PC-9 (cell line): Measurements from ENCODE around the gene OLFML1. TPM values are rescaled to one million over a fixed set of nuclear protein-coding genes. Genes with fewer than 3 reads are reported as not detected.

Experiments used
- BruUV-seq: library from RNA; stranded (reverse); fragments of 400-500 nt; replicated peaks from 2 replicates; lab custom pipeline; 2021; lab: Mats Ljungman, UMichigan
- CTCF ChIA-PET: fragments of 300-600 bp; sonication (Branson Sonifier 250); formaldehyde crosslinking; loops from one replicate; lab custom pipeline; 2022; ENCODE audit warnings: antibody characterized with exemption; lab: Charles Lee
- POLR2A ChIA-PET: fragments of 300-600 bp; sonication (Branson Sonifier 250); formaldehyde crosslinking; loops from one replicate; lab custom pipeline; 2022; ENCODE audit warnings: antibody characterized with exemption; ENCODE audit not compliant: unreplicated experiment; lab: Charles Lee
- DNase-seq, 2 experiments: peaks; one replicate each; pipeline versions ENCODE4 v3.0.0 to v3.0.0-alpha.2; 2015 to 2022; ENCODE audit warnings: mixed read lengths in 1 of 2
- H2AFZ ChIP-seq: fragments of 200-600 bp; sonication (generic); 2 replicates; pipeline ENCODE4 v1.8.1; 2017; ENCODE audit warnings: antibody characterized with exemption
- H3F3A ChIP-seq: fragments of 200-600 bp; sonication (generic); 2 replicates; pipeline ENCODE4 v1.8.1; 2017; ENCODE audit warnings: antibody characterized with exemption, mild to moderate bottlenecking, low read depth; ENCODE audit not compliant: insufficient read depth
- H3K27ac ChIP-seq: fragments of 200-600 bp; sonication (generic); 2 replicates; pipeline ENCODE4 v1.6.1; 2016; ENCODE audit warnings: mixed run types
- H3K27me3 ChIP-seq: fragments of 200-600 bp; sonication (generic); 2 replicates; pipeline ENCODE4 v1.6.1; 2016; ENCODE audit warnings: low read depth, mixed run types; ENCODE audit not compliant: insufficient read depth
- H3K36me3 ChIP-seq: fragments of 200-600 bp; sonication (generic); 2 replicates; pipeline ENCODE4 v1.6.1; 2016; ENCODE audit warnings: low read depth, mixed run types
- H3K4me1 ChIP-seq: fragments of 200-600 bp; sonication (generic); replicated peaks from 2 replicates; pipeline ENCODE4 v1.6.1; 2016; ENCODE audit warnings: mixed run types; ENCODE audit not compliant: insufficient read depth
- H3K4me2 ChIP-seq: fragments of 200-600 bp; sonication (generic); 2 replicates; pipeline ENCODE4 v1.6.1; 2017; ENCODE audit warnings: mixed run types
- H3K4me3 ChIP-seq: fragments of 200-600 bp; sonication (generic); 2 replicates; pipeline ENCODE4 v1.6.1; 2016; ENCODE audit warnings: mixed run types
- H3K79me2 ChIP-seq: fragments of 200-600 bp; sonication (generic); 2 replicates; pipeline ENCODE4 v1.6.1; 2017; ENCODE audit warnings: low read depth, mixed run types
- H3K9me2 ChIP-seq: fragments of 200-600 bp; sonication (generic); 2 replicates; pipeline ENCODE4 v1.8.1; 2017; ENCODE audit warnings: mild to moderate bottlenecking; ENCODE audit not compliant: insufficient read depth
- H3K9me3 ChIP-seq: fragments of 200-600 bp; sonication (generic); 2 replicates; pipeline ENCODE4 v1.8.1; 2016; ENCODE audit warnings: low read depth; ENCODE audit not compliant: insufficient read depth
- H4K20me1 ChIP-seq: fragments of 200-600 bp; sonication (generic); 2 replicates; pipeline ENCODE4 v1.8.1; 2017; ENCODE audit not compliant: insufficient read depth
- EZH2 ChIP-seq: fragments of 200-600 bp; sonication (generic); IDR thresholded peaks from 2 replicates; pipeline ENCODE4 v1.8.0; 2017; ENCODE audit warnings: antibody characterized with exemption, low read depth
- intact Hi-C: fragments of 100-400 bp; cut with micrococcal nuclease; formaldehyde crosslinking; loops from one replicate; pipeline ENCODE4 v1.10.0; 2022; ENCODE audit not compliant: unreplicated experiment
- total RNA-seq: library from RNA; stranded (reverse); gene quantifications from 2 replicates; pipeline ENCODE4 v1.2.3, GENCODE V29; 2021
- TF ChIP-seq, protein P1 (sequence below): fragments of 200-600 bp; sonication (generic); conservative IDR thresholded peaks from 2 replicates; pipeline ENCODE4 v1.6.1; 2017; ENCODE audit warnings: mixed run types, antibody characterized with exemption, mild to moderate bottlenecking, moderate library complexity

The OLFML1 gene
- total RNA-seq, 1 experiment from 2014 or later: not detected

DNA sequence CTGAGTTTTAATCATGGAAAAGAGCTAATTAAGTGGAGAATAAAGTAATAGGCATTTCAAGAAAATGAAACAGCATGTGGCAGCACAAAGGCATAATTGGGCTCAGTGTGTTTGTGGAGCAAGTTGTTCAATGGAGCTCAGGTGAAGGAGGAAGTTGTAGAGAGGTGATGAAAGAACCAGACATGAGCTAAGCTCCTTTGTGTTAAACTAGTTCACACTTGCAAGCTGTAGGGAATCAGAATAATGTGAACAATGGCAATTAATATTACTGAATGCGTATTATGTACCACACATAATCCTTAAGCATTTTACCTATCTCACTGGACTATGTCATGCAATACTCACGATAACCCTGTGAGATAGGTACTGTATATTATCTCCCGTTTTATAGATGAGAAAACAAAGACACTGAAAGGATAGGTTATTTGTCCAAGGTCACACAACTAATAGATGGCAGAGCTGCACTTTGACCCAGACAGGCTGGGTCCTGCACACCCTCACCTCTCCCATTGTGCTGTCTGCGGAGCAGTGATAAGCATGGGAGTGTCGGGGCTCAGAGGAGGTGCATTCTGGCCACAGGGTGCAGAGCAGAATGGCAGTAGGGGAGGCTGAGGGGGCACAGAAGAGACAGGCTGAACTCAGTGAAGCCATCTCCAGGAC, 8.9 kb downstream of the OLFML1 start:
- Histone ChIP-seq H3F3A (no peaks in the 10 kb centered on the region), H3K9me3 (no peaks in the 10 kb centered on the region), H3K4me1 (no peaks in the 10 kb centered on the region), H3K9me2 (no peaks in the 10 kb centered on the region), H3K79me2 (no peaks in the 10 kb centered on the region), H3K4me2 (no peak overlapping the region), H2AFZ (no peak overlapping the region), H3K36me3 (no peaks in the 10 kb centered on the region), H3K4me3 (no peak overlapping the region), H3K27me3 (no peaks in the 10 kb centered on the region), H4K20me1 (no peaks in the 10 kb centered on the region), H3K27ac (no peak overlapping the region)
- no peak for TF ChIP-seq EZH2
- TF ChIP-seq, protein P1, sequence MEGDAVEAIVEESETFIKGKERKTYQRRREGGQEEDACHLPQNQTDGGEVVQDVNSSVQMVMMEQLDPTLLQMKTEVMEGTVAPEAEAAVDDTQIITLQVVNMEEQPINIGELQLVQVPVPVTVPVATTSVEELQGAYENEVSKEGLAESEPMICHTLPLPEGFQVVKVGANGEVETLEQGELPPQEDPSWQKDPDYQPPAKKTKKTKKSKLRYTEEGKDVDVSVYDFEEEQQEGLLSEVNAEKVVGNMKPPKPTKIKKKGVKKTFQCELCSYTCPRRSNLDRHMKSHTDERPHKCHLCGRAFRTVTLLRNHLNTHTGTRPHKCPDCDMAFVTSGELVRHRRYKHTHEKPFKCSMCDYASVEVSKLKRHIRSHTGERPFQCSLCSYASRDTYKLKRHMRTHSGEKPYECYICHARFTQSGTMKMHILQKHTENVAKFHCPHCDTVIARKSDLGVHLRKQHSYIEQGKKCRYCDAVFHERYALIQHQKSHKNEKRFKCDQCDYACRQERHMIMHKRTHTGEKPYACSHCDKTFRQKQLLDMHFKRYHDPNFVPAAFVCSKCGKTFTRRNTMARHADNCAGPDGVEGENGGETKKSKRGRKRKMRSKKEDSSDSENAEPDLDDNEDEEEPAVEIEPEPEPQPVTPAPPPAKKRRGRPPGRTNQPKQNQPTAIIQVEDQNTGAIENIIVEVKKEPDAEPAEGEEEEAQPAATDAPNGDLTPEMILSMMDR: no peak
- DNase-seq: no peak
- ChIA-PET CTCF (no interaction called here), POLR2A (no interaction called here)
- intact Hi-C loops: no loop called here
- no TSS peak for BruUV-seq

DNA sequence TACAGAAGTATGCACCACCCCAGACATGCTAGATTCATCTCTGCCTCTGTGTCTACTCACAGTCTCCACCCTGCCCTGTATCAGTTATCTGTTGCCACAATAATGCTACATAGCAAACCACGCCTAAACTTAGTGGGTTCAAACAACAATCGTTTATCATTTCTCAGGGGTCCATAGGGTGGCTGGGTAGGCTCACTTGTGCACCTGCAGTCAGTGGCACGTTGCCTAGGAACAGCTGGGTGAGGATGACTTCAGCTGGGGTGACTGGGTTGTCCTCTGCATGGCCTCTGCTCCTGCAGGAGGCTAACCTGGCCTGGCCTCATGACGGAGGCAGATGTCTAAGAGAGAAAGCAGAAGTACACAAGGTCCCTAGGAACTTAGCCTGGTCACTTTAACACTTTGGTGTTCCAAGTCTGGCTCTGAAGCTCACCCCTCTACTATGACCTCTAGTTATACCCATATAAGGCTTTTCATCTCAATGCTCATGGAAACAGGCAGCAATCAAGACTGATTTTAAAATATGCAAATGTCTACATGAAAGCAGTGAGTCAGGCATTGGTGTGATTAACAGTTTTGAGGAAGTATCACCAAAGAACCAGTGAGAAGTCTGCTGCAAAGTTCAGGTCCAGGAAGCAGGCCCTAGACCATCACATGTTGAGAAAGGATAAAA, 10.7 kb downstream of the OLFML1 start:
- H3K9me3 ChIP-seq: no peaks in the 10 kb centered on the region
- DNase-seq: no peak
- H3K36me3 ChIP-seq: no peaks in the 10 kb centered on the region
- TF ChIP-seq, protein P1: no peak
- TF ChIP-seq EZH2: no peak
- ChIA-PET CTCF (no interaction called here), POLR2A (no interaction called here)
- intact Hi-C loops: no loop called here
- no peak overlapping the region for H3K4me2 ChIP-seq
- no peak overlapping the region for H3K4me3 ChIP-seq
- no peak overlapping the region for H3K27ac ChIP-seq
- H2AFZ ChIP-seq: no peak overlapping the region
- H4K20me1 ChIP-seq: no peaks in the 10 kb centered on the region
- no TSS peak for BruUV-seq
- H3K9me2 ChIP-seq: no peaks in the 10 kb centered on the region
- H3K4me1 ChIP-seq: no peaks in the 10 kb centered on the region
- H3F3A ChIP-seq: no peaks in the 10 kb centered on the region
- H3K27me3 ChIP-seq: no peaks in the 10 kb centered on the region
- no peaks in the 10 kb centered on the region for H3K79me2 ChIP-seq

DNA sequence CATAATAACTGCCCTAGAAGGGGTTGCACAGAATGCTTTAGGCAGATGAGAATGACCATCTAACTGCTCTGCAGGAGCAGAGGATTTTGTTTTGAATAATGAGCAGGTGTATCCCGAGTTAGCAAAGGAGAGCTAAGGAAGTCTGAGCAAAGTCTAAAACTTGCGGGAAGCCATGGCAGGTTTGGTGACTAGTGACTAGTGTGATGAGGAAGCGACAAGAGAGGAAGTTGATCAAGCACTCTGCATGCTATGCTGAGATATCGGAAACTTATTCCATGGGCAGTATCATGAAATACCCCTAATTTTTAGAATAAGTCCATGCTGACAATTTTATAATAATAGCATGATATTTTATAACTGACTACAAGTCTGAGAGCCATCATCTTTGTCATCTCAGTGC, 12.9 kb downstream of the OLFML1 start:
- Histone ChIP-seq H3K36me3 (no peaks in the 10 kb centered on the region), H2AFZ (no peak overlapping the region), H3K9me2 (no peaks in the 10 kb centered on the region), H3K4me3 (no peak overlapping the region), H3K4me2 (no peak overlapping the region), H4K20me1 (no peaks in the 10 kb centered on the region), H3K4me1 (no peaks in the 10 kb centered on the region), H3K27me3 (no peaks in the 10 kb centered on the region), H3K27ac (no peak overlapping the region), H3F3A (no peaks in the 10 kb centered on the region), H3K79me2 (no peaks in the 10 kb centered on the region), H3K9me3 (no peaks in the 10 kb centered on the region)
- TF ChIP-seq EZH2: no peak
- TF ChIP-seq, protein P1: no peak
- ChIA-PET POLR2A (no interaction called here), CTCF (no interaction called here)
- intact Hi-C loops: no loop called here
- no peak for DNase-seq
- BruUV-seq: no TSS peak
